Liver (tissue), 9 donors: ENCODE measurements around the gene WWOX. TPM values are rescaled to one million over a fixed set of nuclear protein-coding genes. Genes with fewer than 3 reads are reported as not detected.

Experiments used
- DNase-seq: peaks from one replicate; pipeline ENCODE4 v3.0.0-alpha.2; 2017; ENCODE audit warnings: low spot score
- H3K27ac ChIP-seq, 2 donors: one replicate each; pipeline ENCODE4 v1.7.0; 2013; ENCODE audit warnings: inconsistent platforms in 2 of 2, low read length in 2 of 2, control low read depth in 1 of 2, low read depth in 1 of 2, mild to moderate bottlenecking in 1 of 2
- H3K27me3 ChIP-seq, 4 donors: one replicate each; pipeline versions ENCODE4 v1.6.1 to v1.7.0; 2013; ENCODE audit warnings: low read length in 3 of 4, inconsistent platforms in 1 of 4, mild to moderate bottlenecking in 1 of 4, moderate library complexity in 1 of 4; ENCODE audit not compliant: control insufficient read depth in 4 of 4, insufficient read depth in 4 of 4
- H3K36me3 ChIP-seq, 4 donors: one replicate each; pipeline versions ENCODE4 v1.6.1 to v1.7.0; 2013; ENCODE audit warnings: low read length in 3 of 4, mild to moderate bottlenecking in 3 of 4, low read depth in 1 of 4, moderate library complexity in 1 of 4; ENCODE audit not compliant: control insufficient read depth in 4 of 4, insufficient read depth in 3 of 4
- H3K4me1 ChIP-seq, 4 donors: one replicate each; pipeline versions ENCODE4 v1.6.1 to v1.7.0; 2013; ENCODE audit warnings: low read length in 3 of 4, mild to moderate bottlenecking in 3 of 4, moderate library complexity in 1 of 4; ENCODE audit not compliant: control insufficient read depth in 4 of 4, insufficient read depth in 4 of 4
- H3K4me3 ChIP-seq, 3 donors: one replicate each; pipeline versions ENCODE4 v1.6.1 to v1.7.0; 2013; ENCODE audit warnings: low read length in 3 of 3, control low read depth in 1 of 3, low read depth in 1 of 3, mild to moderate bottlenecking in 1 of 3
- H3K9ac ChIP-seq, 2 donors: one replicate each; pipeline ENCODE4 v1.7.0; 2013; ENCODE audit warnings: low read length in 2 of 2, mild to moderate bottlenecking in 2 of 2, moderate library complexity in 2 of 2, control low read depth in 1 of 2, low read depth in 1 of 2
- H3K9me3 ChIP-seq, 4 donors: one replicate each; pipeline versions ENCODE4 v1.6.1 to v1.7.0; 2013; ENCODE audit warnings: low read length in 3 of 4; ENCODE audit not compliant: control insufficient read depth in 4 of 4
- EGR1 ChIP-seq, 2 donors: IDR thresholded peaks; 2 replicates each; pipeline ENCODE4 v1.6.1; 2016 to 2018; ENCODE audit warnings: antibody characterized with exemption in 2 of 2, low read depth in 2 of 2
- FOXA1 ChIP-seq: IDR thresholded peaks from 2 replicates; pipeline ENCODE4 v1.6.1; 2016; ENCODE audit warnings: antibody characterized with exemption
- FOXA2 ChIP-seq: IDR thresholded peaks from 2 replicates; pipeline ENCODE4 v1.6.1; 2016; ENCODE audit warnings: antibody characterized with exemption
- GABPA ChIP-seq, 2 donors: IDR thresholded peaks in 1 of 2; conservative IDR thresholded peaks in 1 of 2; 2 replicates each; pipeline ENCODE4 v1.6.1; 2016; ENCODE audit warnings: antibody characterized with exemption in 2 of 2, mild to moderate bottlenecking in 1 of 2, moderate library complexity in 1 of 2
- HNF4A ChIP-seq, 2 donors: conservative IDR thresholded peaks; 2 replicates each; pipeline ENCODE4 v1.6.1; 2016; ENCODE audit warnings: antibody characterized with exemption in 2 of 2, mild to moderate bottlenecking in 2 of 2
- HNF4G ChIP-seq: IDR thresholded peaks from 2 replicates; pipeline ENCODE4 v1.6.1; 2016; ENCODE audit warnings: antibody characterized with exemption
- JUND ChIP-seq, 2 donors: IDR thresholded peaks; 2 replicates each; pipeline ENCODE4 v1.6.1; 2016; ENCODE audit warnings: antibody characterized with exemption in 2 of 2
- NR2F2 ChIP-seq: IDR thresholded peaks from 2 replicates; pipeline ENCODE4 v1.6.1; 2016; ENCODE audit warnings: antibody characterized with exemption
- RAD21 ChIP-seq, 2 donors: IDR thresholded peaks; 2 replicates each; pipeline ENCODE4 v1.6.1; 2016; ENCODE audit warnings: antibody characterized with exemption in 2 of 2, mild to moderate bottlenecking in 2 of 2
- RXRA ChIP-seq, 2 donors: IDR thresholded peaks; 2 replicates each; pipeline ENCODE4 v1.6.1; 2017 to 2018; ENCODE audit warnings: antibody characterized with exemption in 2 of 2, mild to moderate bottlenecking in 1 of 2
- SP1 ChIP-seq: IDR thresholded peaks from 2 replicates; pipeline ENCODE4 v1.6.1; 2018; ENCODE audit warnings: antibody characterized with exemption, mild to moderate bottlenecking
- TAF1 ChIP-seq: conservative IDR thresholded peaks from 2 replicates; pipeline ENCODE4 v1.6.1; 2016; ENCODE audit warnings: antibody characterized with exemption, mild to moderate bottlenecking
- YY1 ChIP-seq: IDR thresholded peaks from 2 replicates; pipeline ENCODE4 v1.6.1; 2016; ENCODE audit warnings: antibody characterized with exemption, mild to moderate bottlenecking
- WGBS: extraction: QIAGEN DNeasy Blood & Tissue Kit; methylation state at CpG from one replicate; pipeline ENCODE4 v1.1.7; 2013; 5-methylcytosine and 5-hydroxymethylcytosine counted together
- polyA plus RNA-seq, 2 donors: library from polyadenylated mRNA; stranded (reverse) in 1 of 2; unstranded in 1 of 2; fragments of 200-250 nt in 1 of 2; fragments of >200 nt in 1 of 2; fragmentation: Nextera tagmentation in 1 of 2; extraction: Ambion mirVana in 1 of 2; gene quantifications; one replicate each; pipeline versions ENCODE4 v1.2.1 to v1.2.3, GENCODE V29; 2013 to 2015
- total RNA-seq, 2 donors: library from RNA; depleted of rRNA; stranded (reverse); fragments of >200 nt; gene quantifications; one replicate each; pipeline ENCODE4 v1.2.3, GENCODE V29; 2014
- TF ChIP-seq, protein P1 (sequence below): fragments of 150-350 bp; IDR thresholded peaks from 2 replicates; pipeline ENCODE4 v1.5.1; 2017; ENCODE audit warnings: improper control_type of control experiment, low read depth, low read length; ENCODE audit not compliant: missing input control
- TF ChIP-seq, protein P2 (sequence below): IDR thresholded peaks from 2 replicates; pipeline ENCODE4 v1.6.1; 2016; ENCODE audit warnings: antibody characterized with exemption
- TF ChIP-seq, protein P3 (sequence below): IDR thresholded peaks from 2 replicates; pipeline ENCODE4 v1.6.1; 2016; ENCODE audit warnings: antibody characterized with exemption
- TF ChIP-seq, protein P4 (sequence below): IDR thresholded peaks from 2 replicates; pipeline ENCODE4 v1.6.1; 2016; ENCODE audit warnings: antibody characterized with exemption
- TF ChIP-seq, protein P5 (sequence below): IDR thresholded peaks from 2 replicates; pipeline ENCODE4 v1.6.1; 2016; ENCODE audit warnings: antibody characterized with exemption, mild to moderate bottlenecking
- donor health status: healthy.
- donor health status: healthy.
- donor health status: healthy.
- donor health status: healthy.
- donor health status: healthy.

Gene WWOX
- total and polyA plus RNA-seq, 4 donors, result 9.8 to 46.0 (median 15.3) TPM

DNA sequence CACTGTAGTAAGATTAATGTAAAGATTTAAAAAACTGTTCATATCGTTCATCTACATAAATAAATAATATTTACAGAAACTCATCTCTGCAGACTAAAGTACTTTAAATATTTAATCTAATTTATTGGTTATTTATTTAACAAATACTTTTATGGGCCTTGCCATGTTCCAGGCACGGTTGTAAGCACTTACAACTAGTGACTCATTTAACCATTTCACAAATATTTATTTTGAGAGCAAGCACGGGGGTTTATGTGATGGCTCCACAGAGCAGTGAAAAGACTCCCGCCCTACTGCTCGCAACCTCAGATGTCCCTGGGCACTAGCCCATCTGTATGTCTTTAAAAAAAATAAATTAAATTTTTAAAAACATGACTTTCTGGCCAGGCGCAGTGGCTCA, 575.9 kb downstream of the WWOX start:
- Histone ChIP-seq H3K4me1 (no peaks in the 10 kb centered on the region), H3K27me3 (no peaks in the 10 kb centered on the region), H3K9ac (no peak overlapping the region), H3K4me3 (no peak overlapping the region), H3K36me3 (no peaks in the 10 kb centered on the region), H3K9me3 (no peaks in the 10 kb centered on the region), H3K27ac (no peak overlapping the region)
- TF ChIP-seq HNF4A (conservative IDR thresholded peaks at IDR 0.05) (no peak), YY1 (no peak), GABPA (IDR thresholded peaks at IDR 0.05 in 1 of 2, conservative IDR thresholded peaks at IDR 0.05 in 1 of 2) (no peak), FOXA2 (no peak), RAD21 (IDR thresholded peaks at IDR 0.05) (no peak), TAF1 (no peak), JUND (IDR thresholded peaks at IDR 0.05) (no peak), SP1 (no peak), RXRA (IDR thresholded peaks at IDR 0.05) (no peak), HNF4G (no peak), NR2F2 (no peak), FOXA1 (no peak), EGR1 (IDR thresholded peaks at IDR 0.05; ENCODE audit: low read depth in 2 of 2) (no peak)
- TF ChIP-seq, protein P1, sequence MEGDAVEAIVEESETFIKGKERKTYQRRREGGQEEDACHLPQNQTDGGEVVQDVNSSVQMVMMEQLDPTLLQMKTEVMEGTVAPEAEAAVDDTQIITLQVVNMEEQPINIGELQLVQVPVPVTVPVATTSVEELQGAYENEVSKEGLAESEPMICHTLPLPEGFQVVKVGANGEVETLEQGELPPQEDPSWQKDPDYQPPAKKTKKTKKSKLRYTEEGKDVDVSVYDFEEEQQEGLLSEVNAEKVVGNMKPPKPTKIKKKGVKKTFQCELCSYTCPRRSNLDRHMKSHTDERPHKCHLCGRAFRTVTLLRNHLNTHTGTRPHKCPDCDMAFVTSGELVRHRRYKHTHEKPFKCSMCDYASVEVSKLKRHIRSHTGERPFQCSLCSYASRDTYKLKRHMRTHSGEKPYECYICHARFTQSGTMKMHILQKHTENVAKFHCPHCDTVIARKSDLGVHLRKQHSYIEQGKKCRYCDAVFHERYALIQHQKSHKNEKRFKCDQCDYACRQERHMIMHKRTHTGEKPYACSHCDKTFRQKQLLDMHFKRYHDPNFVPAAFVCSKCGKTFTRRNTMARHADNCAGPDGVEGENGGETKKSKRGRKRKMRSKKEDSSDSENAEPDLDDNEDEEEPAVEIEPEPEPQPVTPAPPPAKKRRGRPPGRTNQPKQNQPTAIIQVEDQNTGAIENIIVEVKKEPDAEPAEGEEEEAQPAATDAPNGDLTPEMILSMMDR, result no peak
- TF ChIP-seq, protein P2, sequence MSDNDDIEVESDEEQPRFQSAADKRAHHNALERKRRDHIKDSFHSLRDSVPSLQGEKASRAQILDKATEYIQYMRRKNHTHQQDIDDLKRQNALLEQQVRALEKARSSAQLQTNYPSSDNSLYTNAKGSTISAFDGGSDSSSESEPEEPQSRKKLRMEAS, result no peak
- TF ChIP-seq, protein P3, sequence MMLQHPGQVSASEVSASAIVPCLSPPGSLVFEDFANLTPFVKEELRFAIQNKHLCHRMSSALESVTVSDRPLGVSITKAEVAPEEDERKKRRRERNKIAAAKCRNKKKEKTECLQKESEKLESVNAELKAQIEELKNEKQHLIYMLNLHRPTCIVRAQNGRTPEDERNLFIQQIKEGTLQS, result no peak
- TF ChIP-seq, protein P4, sequence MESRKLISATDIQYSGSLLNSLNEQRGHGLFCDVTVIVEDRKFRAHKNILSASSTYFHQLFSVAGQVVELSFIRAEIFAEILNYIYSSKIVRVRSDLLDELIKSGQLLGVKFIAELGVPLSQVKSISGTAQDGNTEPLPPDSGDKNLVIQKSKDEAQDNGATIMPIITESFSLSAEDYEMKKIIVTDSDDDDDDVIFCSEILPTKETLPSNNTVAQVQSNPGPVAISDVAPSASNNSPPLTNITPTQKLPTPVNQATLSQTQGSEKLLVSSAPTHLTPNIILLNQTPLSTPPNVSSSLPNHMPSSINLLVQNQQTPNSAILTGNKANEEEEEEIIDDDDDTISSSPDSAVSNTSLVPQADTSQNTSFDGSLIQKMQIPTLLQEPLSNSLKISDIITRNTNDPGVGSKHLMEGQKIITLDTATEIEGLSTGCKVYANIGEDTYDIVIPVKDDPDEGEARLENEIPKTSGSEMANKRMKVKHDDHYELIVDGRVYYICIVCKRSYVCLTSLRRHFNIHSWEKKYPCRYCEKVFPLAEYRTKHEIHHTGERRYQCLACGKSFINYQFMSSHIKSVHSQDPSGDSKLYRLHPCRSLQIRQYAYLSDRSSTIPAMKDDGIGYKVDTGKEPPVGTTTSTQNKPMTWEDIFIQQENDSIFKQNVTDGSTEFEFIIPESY, result no peak
- TF ChIP-seq, protein P5, sequence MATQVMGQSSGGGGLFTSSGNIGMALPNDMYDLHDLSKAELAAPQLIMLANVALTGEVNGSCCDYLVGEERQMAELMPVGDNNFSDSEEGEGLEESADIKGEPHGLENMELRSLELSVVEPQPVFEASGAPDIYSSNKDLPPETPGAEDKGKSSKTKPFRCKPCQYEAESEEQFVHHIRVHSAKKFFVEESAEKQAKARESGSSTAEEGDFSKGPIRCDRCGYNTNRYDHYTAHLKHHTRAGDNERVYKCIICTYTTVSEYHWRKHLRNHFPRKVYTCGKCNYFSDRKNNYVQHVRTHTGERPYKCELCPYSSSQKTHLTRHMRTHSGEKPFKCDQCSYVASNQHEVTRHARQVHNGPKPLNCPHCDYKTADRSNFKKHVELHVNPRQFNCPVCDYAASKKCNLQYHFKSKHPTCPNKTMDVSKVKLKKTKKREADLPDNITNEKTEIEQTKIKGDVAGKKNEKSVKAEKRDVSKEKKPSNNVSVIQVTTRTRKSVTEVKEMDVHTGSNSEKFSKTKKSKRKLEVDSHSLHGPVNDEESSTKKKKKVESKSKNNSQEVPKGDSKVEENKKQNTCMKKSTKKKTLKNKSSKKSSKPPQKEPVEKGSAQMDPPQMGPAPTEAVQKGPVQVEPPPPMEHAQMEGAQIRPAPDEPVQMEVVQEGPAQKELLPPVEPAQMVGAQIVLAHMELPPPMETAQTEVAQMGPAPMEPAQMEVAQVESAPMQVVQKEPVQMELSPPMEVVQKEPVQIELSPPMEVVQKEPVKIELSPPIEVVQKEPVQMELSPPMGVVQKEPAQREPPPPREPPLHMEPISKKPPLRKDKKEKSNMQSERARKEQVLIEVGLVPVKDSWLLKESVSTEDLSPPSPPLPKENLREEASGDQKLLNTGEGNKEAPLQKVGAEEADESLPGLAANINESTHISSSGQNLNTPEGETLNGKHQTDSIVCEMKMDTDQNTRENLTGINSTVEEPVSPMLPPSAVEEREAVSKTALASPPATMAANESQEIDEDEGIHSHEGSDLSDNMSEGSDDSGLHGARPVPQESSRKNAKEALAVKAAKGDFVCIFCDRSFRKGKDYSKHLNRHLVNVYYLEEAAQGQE, result no peak
- 67% methylated on average over 6 of the region's 6 CpGs for WGBS
- no peak for DNase-seq
